ENCODE data around the gene NADSYN1.
A peak's percentile ranks its signal among the peaks of the same experiment; 100 is the strongest.

The NADSYN1 gene

DNA sequence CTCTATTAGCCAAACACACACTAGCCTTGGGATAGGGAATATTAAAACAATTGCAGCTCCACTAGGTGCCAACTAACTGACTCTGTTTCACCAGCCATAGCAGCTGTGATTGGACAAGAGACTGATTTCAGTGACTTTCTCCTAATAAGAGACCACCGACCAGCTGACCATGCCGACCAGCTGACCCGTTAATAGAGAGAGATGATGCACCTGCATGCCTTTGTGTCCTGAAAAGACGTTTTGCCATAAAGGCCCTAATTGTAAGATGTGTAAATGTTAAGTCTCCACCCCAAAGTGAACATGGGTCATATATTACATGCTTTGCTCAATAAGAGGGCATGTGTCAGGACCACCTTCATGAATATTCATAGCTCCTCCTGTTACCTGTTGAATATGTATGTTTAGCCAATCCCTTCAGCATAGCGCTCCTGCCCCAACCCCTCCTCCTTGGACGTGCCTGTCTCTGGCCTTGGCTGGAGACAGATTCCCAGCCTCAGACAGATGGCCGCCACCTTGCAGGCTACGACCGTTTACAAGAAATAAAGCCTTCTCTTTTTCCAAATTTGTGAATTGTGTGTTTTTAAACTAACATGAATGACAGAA is 1.3 kb upstream of the NADSYN1 start:
- DNase-seq, result peak; percentile 35

GRCh38 chr11:71452199-71453036 is 585 bp upstream of the NADSYN1 start:
- DNase-seq, result peak; percentile 77

GRCh38 chr11:71453918-71454304 is 908 bp downstream of the NADSYN1 start:
- no peak for DNase-seq

DNA sequence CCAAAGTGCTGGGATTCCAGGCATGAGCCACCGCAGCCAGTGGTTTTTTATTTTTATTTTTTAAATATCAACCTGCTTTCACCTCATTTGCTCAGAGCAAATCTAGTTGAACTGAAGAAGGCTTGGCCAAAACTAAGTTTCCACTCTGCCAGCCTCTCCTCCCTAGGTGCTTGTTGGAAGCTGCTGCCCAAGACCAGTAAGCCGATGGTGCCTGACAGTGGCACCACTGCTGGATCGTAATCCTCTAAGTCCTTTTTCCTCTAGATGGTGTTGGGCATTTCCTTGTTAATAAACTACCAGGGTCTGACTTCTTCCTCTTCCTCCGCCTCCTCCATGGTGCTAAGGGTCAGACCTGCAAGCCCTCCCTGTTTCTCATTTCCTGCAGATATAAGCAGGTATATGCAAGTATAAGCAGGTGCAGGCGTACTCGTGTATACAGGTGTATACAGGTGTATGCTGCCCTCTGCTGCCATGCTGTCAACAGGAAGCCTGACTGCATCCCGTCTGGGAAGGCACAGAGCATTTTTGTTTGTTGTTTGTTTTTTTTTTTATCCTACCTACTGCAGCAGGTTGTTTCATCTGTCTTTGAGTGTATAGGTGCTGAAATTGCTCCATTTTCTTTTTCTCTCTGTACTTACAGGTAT is 1.6 kb downstream of the NADSYN1 start:
- DNase-seq, result peak; percentile 14

DNA sequence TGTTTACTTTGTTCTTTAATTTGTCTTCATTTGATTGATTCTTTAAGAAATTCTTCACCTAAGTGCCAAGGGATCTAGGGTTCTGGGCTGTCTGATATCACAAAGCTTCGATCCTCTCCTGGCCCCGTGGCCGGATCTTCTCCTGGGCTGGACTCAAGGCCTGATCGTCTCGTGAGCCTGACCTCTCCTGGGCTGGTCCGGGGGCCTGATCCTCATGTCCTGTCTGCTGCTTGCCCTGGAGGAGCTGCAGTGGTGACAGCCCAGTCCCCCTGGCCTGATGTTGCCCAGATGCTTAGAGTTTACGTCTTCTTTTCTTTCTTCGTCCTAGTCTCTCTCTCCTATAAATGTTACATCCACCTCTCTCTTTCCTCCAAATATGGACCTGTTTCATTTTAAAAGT is 3.3 kb downstream of the NADSYN1 start:
- DNase-seq, result no peak

DNA sequence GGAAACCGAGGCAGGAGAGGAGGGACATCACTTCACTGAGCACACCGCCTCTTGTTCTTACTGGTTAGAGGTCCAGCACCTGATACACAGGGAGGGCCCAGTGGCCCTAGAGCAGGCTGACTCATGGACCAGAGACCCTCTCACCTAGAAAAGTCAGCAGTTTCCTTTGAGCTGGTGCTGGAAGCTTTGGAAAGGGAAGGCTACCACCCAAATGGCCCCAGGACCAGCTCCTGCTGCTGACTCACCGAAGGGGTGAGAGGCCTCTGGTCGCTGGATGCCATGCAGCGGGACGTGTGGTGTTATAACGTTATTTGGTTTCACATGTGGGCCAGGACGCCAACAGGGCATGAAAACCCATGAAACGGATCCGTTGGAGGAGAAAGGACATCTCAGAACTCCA is 3.8 kb downstream of the NADSYN1 start:
- DNase-seq, result no peak

GRCh38 chr11:71458146-71459070 is 5.4 kb downstream of the NADSYN1 start:
- no peak for DNase-seq

GRCh38 chr11:71459076-71459766 is 6.2 kb downstream of the NADSYN1 start:
- no peak for DNase-seq

DNA sequence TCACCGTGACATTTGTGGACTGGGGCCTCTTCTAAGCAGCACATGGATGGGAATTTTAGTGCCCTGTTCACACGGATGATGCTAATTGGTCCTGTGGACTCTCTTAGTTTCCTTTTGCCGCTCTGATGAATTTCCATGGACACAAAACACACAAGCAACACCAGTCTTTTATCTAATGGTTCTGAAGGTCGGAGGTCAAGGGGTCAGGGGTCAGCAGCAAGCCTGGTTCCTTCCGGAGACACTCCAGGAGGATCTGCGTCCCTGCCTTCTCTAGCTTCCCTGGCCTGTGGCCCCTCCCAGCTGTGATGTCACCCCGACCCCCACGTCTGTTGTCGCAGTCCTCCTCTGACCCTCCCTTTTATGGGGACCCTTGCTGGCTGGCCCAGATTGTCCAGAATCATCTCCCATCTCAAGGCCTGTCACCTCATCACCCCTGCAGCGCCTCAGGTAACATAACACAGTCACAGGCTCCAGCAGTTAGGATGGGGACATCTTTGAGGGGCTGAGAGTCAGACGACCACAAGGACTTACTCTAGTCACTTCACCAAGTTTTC is 6.8 kb downstream of the NADSYN1 start:
- DNase-seq, result no peak

- DNase-seq, result no peak
Observed at GRCh38 chr11:71461696-71462095, 8.7 kb downstream of the NADSYN1 start.

- no peak for DNase-seq
Observed at GRCh38 chr11:71462726-71463125, 9.7 kb downstream of the NADSYN1 start.

DNA sequence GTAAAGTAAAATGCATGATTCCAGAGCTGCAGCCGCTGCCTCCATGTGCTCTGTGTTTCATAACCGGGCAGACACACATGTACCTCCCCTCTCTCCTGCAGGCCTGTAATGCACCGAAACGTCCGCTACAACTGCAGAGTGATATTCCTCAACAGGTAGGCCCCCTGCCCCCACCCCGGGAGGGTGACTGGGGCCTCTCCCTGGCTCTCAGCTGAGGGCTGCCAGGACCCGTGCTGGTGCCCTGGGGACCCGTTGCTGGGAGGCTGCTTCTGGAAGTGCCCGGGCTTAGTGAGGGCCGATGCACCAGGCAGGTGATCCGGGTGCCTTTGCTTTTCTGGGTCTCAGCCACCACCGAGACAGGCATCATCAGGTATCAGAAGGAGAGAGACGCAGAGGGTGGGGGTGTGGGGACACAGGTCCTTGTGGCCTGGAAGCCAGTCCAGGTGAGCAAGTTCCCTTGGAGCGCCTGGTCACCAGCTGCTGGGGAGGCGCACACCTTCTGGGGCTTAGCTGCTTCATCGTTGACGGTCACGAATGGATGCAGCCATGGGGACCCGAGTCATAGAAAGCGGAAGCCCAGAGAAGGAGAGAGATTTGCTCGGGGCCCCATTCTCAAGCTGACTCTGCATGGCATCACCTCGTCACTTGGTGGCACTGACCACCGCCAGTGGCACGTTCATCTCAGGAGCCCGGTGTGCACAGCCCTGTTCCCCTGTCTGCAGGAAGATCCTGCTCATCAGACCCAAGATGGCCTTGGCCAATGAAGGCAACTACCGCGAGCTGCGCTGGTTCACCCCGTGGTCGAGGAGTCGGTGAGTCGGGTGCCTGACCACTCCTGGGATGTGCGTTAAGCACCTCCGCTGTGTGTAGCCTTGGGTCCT is 10.6 kb downstream of the NADSYN1 start:
- no peak for DNase-seq

DNA sequence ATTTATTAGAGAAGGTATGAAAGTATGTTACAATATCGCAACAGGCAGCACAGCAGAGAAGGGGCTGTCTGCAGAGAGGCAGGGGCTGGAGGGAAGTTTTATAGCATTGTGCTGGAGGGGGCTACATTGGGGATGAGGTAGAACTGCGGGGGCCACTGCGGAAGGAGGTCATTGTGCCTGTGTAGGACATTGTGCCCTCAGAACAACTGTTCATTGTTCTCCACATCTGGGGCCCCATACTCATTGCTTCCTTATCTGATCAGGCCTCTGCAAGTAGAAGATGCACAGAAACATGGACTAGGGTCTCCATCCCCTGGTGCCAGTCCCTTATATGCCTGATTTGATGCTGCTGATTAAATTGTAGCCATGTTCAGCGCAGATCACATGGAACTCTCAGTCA is 12.1 kb downstream of the NADSYN1 start:
- no peak for DNase-seq

DNA sequence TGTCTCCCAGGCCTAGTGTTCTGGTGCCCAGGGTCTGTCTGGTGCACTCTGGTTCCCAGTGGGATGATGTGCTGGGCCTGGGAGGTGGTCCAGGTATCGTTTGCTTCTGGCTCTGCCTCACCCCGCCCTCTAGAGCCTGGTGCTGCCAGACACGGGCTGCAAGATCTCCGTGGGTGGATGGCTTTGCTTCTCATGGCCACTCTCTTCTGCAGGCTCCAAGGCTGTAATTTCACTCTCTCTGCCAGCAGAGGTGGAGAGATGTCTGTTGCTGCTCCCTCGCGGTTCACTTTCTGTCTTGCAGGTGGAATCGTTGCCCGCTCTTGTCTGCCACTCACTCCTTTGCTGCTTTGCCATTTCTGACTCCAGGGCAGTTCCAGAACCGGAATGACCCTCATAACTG is 13.4 kb downstream of the NADSYN1 start:
- DNase-seq, result no peak

- no peak for DNase-seq
Observed at GRCh38 chr11:71467164-71467563, 14.2 kb downstream of the NADSYN1 start.

DNA sequence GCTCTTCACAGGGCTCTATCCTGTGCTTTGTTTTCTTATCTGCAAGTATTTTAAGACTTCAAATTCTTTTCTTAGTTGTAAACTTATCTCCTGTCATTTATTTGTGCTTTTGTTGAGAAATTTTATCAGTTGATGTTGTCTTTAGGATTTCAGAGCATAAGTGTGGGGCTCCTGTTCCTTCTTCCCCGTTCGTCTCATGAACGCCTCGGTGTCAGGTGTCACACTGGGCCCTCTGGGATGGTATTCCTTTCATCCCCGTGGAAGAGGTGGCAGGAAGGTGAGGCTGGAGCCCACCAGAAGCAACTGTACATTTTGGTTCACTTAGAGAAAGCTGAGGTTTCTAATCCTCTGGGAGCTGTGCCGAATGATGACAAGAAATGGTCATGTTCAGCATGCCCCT is 17.9 kb downstream of the NADSYN1 start:
- no peak for DNase-seq

GRCh38 chr11:71472357-71472885 is 19.4 kb downstream of the NADSYN1 start:
- DNase-seq, result no peak

DNA sequence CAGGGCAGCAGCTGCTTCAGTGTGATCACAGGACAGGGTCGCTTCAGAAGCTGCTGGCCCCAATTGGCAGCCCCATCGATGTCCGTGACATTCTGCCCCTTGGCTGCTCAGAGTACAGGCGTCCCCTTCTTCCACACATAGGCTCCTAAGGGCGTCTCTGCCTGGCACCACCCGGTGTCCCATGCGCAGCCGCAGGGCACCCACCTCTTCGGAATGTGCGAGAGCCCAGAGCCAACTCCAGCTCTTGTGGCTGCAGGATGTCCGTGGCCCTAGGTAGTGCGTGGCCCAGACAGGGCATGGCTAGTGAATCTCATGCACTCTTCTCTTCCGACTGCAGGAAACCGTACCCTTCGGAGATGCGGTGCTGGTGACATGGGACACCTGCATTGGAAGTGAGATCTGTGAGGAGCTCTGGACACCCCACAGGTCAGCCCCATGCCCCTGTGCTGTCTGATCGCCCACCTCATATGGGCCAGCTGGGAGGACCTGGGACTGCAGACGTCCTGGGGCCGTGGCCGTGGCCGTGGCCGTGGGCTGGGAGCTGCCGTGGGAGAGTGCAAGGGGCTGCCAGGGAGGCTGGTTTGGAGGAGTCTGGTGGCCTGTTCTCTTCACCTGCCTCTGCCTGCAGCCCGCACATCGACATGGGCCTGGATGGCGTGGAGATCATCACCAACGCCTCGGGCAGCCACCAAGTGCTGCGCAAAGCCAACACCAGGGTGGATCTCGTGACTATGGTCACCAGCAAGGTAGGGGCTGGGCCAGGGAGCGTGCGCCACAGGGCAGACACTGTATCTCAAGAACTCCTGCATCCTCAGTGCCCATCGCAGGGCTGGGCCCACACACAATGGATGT is 20.2 kb downstream of the NADSYN1 start:
- DNase-seq, result no peak

DNA sequence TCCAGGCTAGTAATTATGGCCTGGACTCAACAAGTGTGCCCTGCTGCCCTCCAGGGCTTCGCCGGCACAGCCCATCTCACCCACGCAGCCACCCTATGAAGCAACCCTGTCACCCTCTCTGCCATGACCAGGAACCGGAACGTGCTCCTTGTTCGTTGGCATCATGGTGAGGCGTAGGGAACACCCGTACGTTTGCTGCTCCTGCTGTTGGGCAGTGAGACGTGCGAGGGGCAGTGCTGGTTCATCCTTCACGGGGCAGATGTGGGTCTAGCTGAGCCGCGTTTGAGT is 20.7 kb downstream of the NADSYN1 start:
- DNase-seq, result no peak

All from NCI-H345 (cell line).